RWPE1 (cell line): Measurements from ENCODE around the gene FAM83D.
A peak's percentile ranks its signal among the peaks of the same experiment; 100 is the strongest.

ENCODE experiments used
- CTCF ChIA-PET: fragments of 350-600 bp; sonication (Branson Sonifier 250); formaldehyde crosslinking; extraction: SDS; loops from one replicate; lab custom pipeline; 2021; lab: Yijun Ruan, JAX
- POLR2A ChIA-PET: fragments of 400-600 bp; formaldehyde crosslinking; extraction: SDS; loops from one replicate; lab custom pipeline; 2020; ENCODE audit warnings: antibody characterized with exemption; ENCODE audit not compliant: low non-redundant PET; lab: Yijun Ruan, JAX
- DNase-seq: peaks from one replicate; pipeline ENCODE4 v3.0.0; 2012; ENCODE audit warnings: low spot score
- H3K27ac ChIP-seq: fragments of 450-650 bp; 2 replicates; pipeline ENCODE4 v1.5.1; 2017
- TF ChIP-seq, protein P1 (sequence below): fragments of 450-650 bp; conservative IDR thresholded peaks from 2 replicates; pipeline ENCODE4 v1.5.1; 2017; ENCODE audit warnings: low read depth, mild to moderate bottlenecking

Gene FAM83D

DNA sequence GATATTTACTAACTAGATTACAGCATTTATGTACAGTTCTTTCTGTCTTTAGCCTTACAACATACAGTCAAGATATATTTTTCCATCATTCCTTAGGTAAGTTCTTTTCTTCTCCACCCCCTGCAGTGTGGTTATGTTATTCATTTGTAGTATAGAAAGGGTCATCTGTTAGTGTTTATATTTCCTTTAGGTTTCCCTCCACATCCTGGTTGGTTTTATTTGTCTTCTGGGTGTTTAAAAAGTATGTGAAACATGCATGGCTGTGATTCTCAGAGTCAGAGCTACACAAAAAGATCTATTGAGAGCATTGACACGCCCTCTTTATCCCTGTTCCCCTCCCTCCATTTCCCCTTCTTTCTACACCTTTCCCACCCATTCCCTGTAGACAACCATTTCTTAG lies 56.1 kb downstream of the FAM83D start:
- ChIA-PET CTCF (interaction anchor here (0.6 kb wide), 1 partner anchor 32 kb away, joined by 3 read pairs; no protein-coding TSS in a partner anchor), POLR2A (no interaction called here)
- DNase-seq, result no peak
- no peak overlapping the region for H3K27ac ChIP-seq
- TF ChIP-seq, protein P1, sequence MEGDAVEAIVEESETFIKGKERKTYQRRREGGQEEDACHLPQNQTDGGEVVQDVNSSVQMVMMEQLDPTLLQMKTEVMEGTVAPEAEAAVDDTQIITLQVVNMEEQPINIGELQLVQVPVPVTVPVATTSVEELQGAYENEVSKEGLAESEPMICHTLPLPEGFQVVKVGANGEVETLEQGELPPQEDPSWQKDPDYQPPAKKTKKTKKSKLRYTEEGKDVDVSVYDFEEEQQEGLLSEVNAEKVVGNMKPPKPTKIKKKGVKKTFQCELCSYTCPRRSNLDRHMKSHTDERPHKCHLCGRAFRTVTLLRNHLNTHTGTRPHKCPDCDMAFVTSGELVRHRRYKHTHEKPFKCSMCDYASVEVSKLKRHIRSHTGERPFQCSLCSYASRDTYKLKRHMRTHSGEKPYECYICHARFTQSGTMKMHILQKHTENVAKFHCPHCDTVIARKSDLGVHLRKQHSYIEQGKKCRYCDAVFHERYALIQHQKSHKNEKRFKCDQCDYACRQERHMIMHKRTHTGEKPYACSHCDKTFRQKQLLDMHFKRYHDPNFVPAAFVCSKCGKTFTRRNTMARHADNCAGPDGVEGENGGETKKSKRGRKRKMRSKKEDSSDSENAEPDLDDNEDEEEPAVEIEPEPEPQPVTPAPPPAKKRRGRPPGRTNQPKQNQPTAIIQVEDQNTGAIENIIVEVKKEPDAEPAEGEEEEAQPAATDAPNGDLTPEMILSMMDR, result no peak

DNA sequence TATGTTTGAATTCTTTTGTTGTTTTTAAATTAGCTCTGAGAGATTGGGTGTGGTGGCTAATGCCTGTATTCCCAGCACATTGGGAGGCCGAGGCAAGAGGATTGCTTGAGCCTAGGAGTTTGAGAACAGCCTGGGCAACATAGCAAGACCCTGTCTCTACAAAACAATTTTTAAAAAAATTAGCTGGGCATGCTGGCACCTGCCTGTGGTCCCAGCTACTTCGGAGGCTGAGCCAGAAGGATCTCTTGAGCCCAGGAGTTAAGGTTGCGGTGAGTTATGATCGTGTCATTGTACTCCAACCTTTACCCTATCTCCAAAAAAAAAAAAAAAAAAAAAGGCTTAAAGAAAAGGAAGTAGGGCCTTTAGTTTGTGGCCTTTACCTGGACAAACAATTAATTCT lies 58.8 kb downstream of the FAM83D start:
- no peak overlapping the region for H3K27ac ChIP-seq
- POLR2A ChIA-PET, result no interaction called here
- CTCF ChIA-PET, result interaction anchor here (0.7 to 1.1 kb wide), 3 partner anchors 10 to 65 kb away, joined by 3 to 5 read pairs (median 4); no protein-coding TSS in a partner anchor
- TF ChIP-seq, protein P1, result no peak
- DNase-seq, result no peak

DNA sequence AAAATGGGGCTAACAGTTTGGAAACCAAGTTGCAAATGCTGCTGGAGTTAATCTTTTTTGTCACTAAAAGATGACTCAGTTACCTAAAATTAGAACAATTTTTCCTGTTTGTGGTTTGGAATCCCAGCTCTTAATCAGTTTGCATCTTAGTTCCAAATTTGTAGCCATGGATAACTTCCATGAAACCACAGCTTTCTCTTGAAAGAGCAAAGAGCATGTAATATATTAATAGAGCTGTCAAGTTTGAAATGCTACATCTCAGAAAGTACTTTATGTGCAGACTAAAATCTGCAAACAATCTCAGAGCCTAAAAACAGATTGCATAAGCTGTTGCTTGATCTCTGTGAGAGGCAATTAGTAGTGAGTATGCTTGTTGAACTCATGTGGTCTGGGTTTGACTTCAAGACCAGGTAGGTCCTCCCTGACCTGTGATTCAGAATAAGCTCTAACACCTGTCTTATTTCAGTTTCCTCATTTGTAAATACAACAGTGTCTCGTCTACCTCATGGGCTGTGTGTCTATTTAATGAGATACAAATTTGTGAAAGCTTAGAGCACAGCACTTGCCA lies 59.5 kb downstream of the FAM83D start:
- TF ChIP-seq, protein P1, result no peak
- peak; percentile 40 for DNase-seq
- no peak overlapping the region for H3K27ac ChIP-seq
- POLR2A ChIA-PET, result no interaction called here
- CTCF ChIA-PET, result interaction anchor here (0.6 to 1.1 kb wide), 4 partner anchors 10 to 74 kb away, joined by 3 to 5 read pairs (median 4); no protein-coding TSS in a partner anchor

DNA sequence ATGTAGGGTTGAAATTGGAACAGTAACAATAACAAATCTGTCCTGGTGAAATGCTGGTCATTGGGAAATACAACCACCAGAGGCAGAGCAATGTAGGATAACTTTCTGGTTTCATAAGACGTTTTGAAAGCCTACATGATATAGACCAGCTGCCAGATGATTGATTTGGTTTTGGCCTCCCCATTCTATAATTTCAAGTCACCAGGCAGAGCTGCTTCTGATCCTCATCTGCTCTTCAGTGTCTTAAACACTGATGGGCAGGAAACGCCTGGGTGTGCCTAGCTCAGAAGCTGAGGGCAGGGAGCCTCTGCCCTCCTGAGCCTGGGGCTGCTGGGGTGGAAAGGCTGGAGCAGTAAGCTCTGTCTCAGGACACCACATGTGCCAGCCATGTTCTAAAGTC lies 60.4 kb downstream of the FAM83D start:
- H3K27ac ChIP-seq, result no peak overlapping the region
- TF ChIP-seq, protein P1, result no peak
- POLR2A ChIA-PET, result no interaction called here
- CTCF ChIA-PET, result no interaction called here
- no peak for DNase-seq

DNA sequence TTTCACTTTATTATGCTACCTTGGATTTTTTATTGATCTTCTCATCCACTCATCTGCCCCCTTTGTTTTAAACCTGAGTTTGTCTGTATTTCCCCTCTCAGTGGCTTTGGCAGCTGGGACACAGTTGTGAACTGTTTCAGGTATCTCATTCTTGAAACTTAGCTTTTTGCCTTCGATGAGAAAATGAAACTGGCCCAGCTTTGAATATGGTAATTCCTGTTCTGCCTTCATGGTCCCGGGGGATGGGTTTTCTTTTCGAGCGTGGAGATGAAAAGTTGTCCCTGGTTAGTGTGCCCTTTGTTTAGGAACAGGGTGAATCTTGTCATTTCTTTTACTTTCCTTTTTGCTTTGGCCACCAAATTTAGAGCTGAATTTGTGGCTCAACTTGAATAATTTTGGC lies 61.6 kb downstream of the FAM83D start:
- ChIA-PET CTCF (interaction anchor here (0.6 to 0.7 kb wide), 2 partner anchors 43 to 307 kb away, joined by 3 to 4 read pairs; no protein-coding TSS in a partner anchor), POLR2A (no interaction called here)
- TF ChIP-seq, protein P1, result no peak
- H3K27ac ChIP-seq, result no peak overlapping the region
- no peak for DNase-seq

DNA sequence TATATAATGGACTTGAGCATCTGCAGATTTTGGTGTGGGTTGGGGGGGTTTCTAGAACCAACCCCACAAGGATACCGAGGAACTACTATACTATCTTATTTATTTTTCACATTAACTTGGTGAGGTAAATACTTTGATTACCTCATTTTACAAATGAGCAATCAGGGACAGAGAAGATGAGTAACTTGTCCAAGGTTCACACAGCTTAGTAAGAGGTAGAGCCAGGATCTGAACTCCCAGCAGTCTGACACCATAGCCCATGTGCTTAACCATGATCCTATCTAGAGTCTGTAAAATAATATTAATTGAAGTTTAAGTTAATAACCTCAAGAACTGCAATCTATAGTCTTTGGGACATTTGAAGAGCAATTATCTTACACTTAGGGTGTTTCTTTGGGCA lies 64.5 kb downstream of the FAM83D start:
- ChIA-PET POLR2A (no interaction called here), CTCF (interaction anchor here (0.8 kb wide), 1 partner anchor 60 kb away, joined by 5 read pairs; no protein-coding TSS in a partner anchor)
- TF ChIP-seq, protein P1, result no peak
- no peak for DNase-seq
- no peak overlapping the region for H3K27ac ChIP-seq
